ENCODE measurements around the gene HOXB7. TPM values are rescaled to one million over a fixed set of nuclear protein-coding genes. Genes with fewer than 3 reads are reported as not detected.

The HOXB7 gene
- total and polyA plus RNA-seq, 2 of the 13 experiments (the other 11 are each of a cell fraction or from before 2014, with no cell fraction given): 0.04 TPM; not detected in 1

- TF ChIP-seq, protein P1, sequence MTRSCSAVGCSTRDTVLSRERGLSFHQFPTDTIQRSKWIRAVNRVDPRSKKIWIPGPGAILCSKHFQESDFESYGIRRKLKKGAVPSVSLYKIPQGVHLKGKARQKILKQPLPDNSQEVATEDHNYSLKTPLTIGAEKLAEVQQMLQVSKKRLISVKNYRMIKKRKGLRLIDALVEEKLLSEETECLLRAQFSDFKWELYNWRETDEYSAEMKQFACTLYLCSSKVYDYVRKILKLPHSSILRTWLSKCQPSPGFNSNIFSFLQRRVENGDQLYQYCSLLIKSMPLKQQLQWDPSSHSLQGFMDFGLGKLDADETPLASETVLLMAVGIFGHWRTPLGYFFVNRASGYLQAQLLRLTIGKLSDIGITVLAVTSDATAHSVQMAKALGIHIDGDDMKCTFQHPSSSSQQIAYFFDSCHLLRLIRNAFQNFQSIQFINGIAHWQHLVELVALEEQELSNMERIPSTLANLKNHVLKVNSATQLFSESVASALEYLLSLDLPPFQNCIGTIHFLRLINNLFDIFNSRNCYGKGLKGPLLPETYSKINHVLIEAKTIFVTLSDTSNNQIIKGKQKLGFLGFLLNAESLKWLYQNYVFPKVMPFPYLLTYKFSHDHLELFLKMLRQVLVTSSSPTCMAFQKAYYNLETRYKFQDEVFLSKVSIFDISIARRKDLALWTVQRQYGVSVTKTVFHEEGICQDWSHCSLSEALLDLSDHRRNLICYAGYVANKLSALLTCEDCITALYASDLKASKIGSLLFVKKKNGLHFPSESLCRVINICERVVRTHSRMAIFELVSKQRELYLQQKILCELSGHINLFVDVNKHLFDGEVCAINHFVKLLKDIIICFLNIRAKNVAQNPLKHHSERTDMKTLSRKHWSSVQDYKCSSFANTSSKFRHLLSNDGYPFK (CRISPR knock-in tag; IDR thresholded peaks at IDR 0.05; ENCODE audit: borderline replicate concordance): 0 out of 2 replicates have a peak, but pooled peaks have one; percentile 12
- TF ChIP-seq RAD21 (CRISPR knock-in tag; IDR thresholded peaks at IDR 0.05): no peak
- TF ChIP-seq, protein P2, sequence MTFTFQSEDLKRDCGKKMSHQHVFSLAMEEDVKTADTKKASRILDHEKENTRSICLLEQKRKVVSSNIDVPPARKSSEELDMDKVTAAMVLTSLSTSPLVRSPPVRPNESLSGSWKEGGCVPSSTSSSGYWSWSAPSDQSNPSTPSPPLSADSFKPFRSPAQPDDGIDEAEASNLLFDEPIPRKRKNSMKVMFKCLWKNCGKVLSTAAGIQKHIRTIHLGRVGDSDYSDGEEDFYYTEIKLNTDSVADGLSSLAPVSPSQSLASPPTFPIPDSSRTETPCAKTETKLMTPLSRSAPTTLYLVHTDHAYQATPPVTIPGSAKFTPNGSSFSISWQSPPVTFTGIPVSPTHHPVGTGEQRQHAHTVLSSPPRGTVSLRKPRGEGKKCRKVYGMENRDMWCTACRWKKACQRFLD (CRISPR knock-in tag; IDR thresholded peaks at IDR 0.05; ENCODE audit: borderline replicate concordance): 0 out of 2 replicates have a peak, but pooled peaks have one; percentile 11
- Histone ChIP-seq H3K36me3 (replicated peaks in 1 of 2; ENCODE audit: control insufficient read depth in 1 of 2, insufficient read depth in 2 of 2, low read length in 2 of 2) (no peaks in the 10 kb centered on the region), H3K9ac (ENCODE audit: insufficient read depth, low read depth, low read length) (no peak overlapping the region), H3K79me2 (ENCODE audit: insufficient read depth, low read length) (no peaks in the 10 kb centered on the region), H2AFZ (ENCODE audit: low read length) (no peak overlapping the region), H3K4me3 (replicated peaks in 1 of 3; ENCODE audit: insufficient read depth in 1 of 3, low read depth in 2 of 3, low read length in 3 of 3) (peak overlapping the region in 1 of 3 experiments; percentile 72; a peak in 2 of 6 replicates), H3K27ac (ENCODE audit: extremely low read length, insufficient read depth, low read length) (no peak overlapping the region), H4K20me1 (ENCODE audit: insufficient read depth, low read length) (no peaks in the 10 kb centered on the region; the same call in 1 of the 2 replicates), H3K4me1 (ENCODE audit: insufficient read depth, low read length) (peaks cover 23% of the 10 kb centered on the region), H3K4me2 (ENCODE audit: low read depth, low read length) (peak overlapping the region; percentile 74), H3K27me3 (ENCODE audit: control insufficient read depth in 1 of 2, insufficient read depth in 2 of 2, low read length in 2 of 2) (peaks cover 24 to 95% of the 10 kb centered on the region in 2 experiments; a peak in 4 of 5 replicates), H3K9me3 (ENCODE audit: low read length) (no peaks in the 10 kb centered on the region)
- intact Hi-C loops (cut with micrococcal nuclease; ENCODE audit: unreplicated experiment) (no loop called here), in situ Hi-C loops (cut with HindIII; ENCODE audit: extremely low pct_ligation_motif_present, low pct_unique_long_range_greater_than_20kb) (loop anchor here (5.0 kb wide), 1 partner anchor 583 kb away; no protein-coding TSS in a partner anchor)
- ChIA-PET CTCF (ENCODE audit: low intra/inter-chr PET ratio, low total read pairs) (no interaction called here), POLR2A (no interaction called here)
- ATAC-seq: no peak
- BruUV-seq (replicated peaks): no TSS peak
- 12% methylated on average over 13 of the region's 15 CpGs for WGBS (ENCODE audit: low lambda C conversion rate)
- no peak for FAIRE-seq
- no peak for DNase-seq (ENCODE audit: low spot score)
Measured at GRCh38 chr17:48609759-48610281, 997 bp downstream of the HOXB7 start.

Measured in HepG2 (cell line).